GM12878 (cell line): Measurements from ENCODE around the gene OXCT2. TPM values are rescaled to one million over a fixed set of nuclear protein-coding genes. Genes with fewer than 3 reads are reported as not detected.

Experiments used
- ATAC-seq: fragments of 200-7000 bp; cut with Tn5 transposase; 3 replicates; pipeline ENCODE4 v1.9.1; 2020; ENCODE audit warnings: mild to moderate bottlenecking, moderate library complexity
- BruUV-seq: library from RNA; stranded (reverse); fragments of 400-500 nt; replicated peaks from 2 replicates; lab custom pipeline; 2021; lab: Mats Ljungman, UMichigan
- CTCF ChIA-PET: fragments of 300-600 bp; sonication (Branson Sonifier 250); formaldehyde crosslinking; extraction: SDS; loops from one replicate; lab custom pipeline; 2021; ENCODE audit warnings: inconsistent platforms; lab: Yijun Ruan, JAX
- POLR2A ChIA-PET: fragments of 350-600 bp; formaldehyde crosslinking; extraction: SDS; loops from one replicate; lab custom pipeline; 2021; ENCODE audit warnings: inconsistent platforms; lab: Charles Lee
- RAD21 ChIA-PET: fragments of 300-600 bp; sonication (Branson Sonifier 250); formaldehyde crosslinking; loops from one replicate; lab custom pipeline; 2023; ENCODE audit warnings: antibody characterized with exemption; ENCODE audit not compliant: unreplicated experiment; lab: Charles Lee
- SMC1A ChIA-PET: fragments of 300-600 bp; sonication (Branson Sonifier 250); formaldehyde crosslinking; loops from one replicate; lab custom pipeline; 2023; ENCODE audit not compliant: unreplicated experiment, uncharacterized antibody; lab: Charles Lee
- DNase-seq: peaks from one replicate; pipeline ENCODE4 v3.0.0-alpha.2; 2011; ENCODE audit warnings: low read depth, low spot score
- FAIRE-seq: peaks from 3 replicates; lab custom pipeline; 2011; peaks lifted over from hg19 to GRCh38; lab: Jason Lieb, UNC
- H2AFZ ChIP-seq: 2 replicates; pipeline ENCODE4 v1.6.0; 2011; ENCODE audit warnings: low read depth, low read length, control low read depth; ENCODE audit not compliant: control insufficient read depth
- H3K27ac ChIP-seq: 2 replicates; pipeline ENCODE4 v1.5.1; 2011; ENCODE audit warnings: control low read depth; ENCODE audit not compliant: control insufficient read depth, insufficient read depth
- H3K27me3 ChIP-seq, 2 experiments: replicated peaks in 1 of 2; 2 replicates each; pipeline versions ENCODE4 v1.6.0 to v1.6.1; 2011; ENCODE audit warnings: low read length in 1 of 2; ENCODE audit not compliant: control insufficient read depth in 2 of 2, insufficient read depth in 2 of 2
- H3K36me3 ChIP-seq, 2 experiments: 2 replicates each; pipeline ENCODE4 v1.5.1; 2011; ENCODE audit warnings: low read length in 1 of 2; ENCODE audit not compliant: control insufficient read depth in 2 of 2, insufficient read depth in 2 of 2
- H3K4me1 ChIP-seq: 2 replicates; pipeline ENCODE4 v1.6.1; 2011; ENCODE audit warnings: mild to moderate bottlenecking, low read length, moderate library complexity, mixed read lengths; ENCODE audit not compliant: control insufficient read depth, insufficient read depth
- H3K4me2 ChIP-seq: 2 replicates; pipeline ENCODE4 v1.6.0; 2011; ENCODE audit warnings: control low read depth; ENCODE audit not compliant: control insufficient read depth, insufficient read depth
- H3K4me3 ChIP-seq: fragments of 200-600 bp; sonication (generic); 2 replicates; pipeline ENCODE4 v1.5.1; 2016
- H3K79me2 ChIP-seq: 2 replicates; pipeline ENCODE4 v1.6.0; 2011; ENCODE audit warnings: low read length; ENCODE audit not compliant: control insufficient read depth, insufficient read depth
- H3K9ac ChIP-seq: 2 replicates; pipeline ENCODE4 v1.8.0; 2011; ENCODE audit warnings: low read length, control low read depth, mixed read lengths; ENCODE audit not compliant: control insufficient read depth, insufficient read depth
- H3K9me3 ChIP-seq: replicated peaks from 3 replicates; pipeline ENCODE4 v1.5.1; 2011; ENCODE audit warnings: mild to moderate bottlenecking, low read length; ENCODE audit not compliant: control insufficient read depth, insufficient read depth
- H4K20me1 ChIP-seq: 2 replicates; pipeline ENCODE4 v1.6.0; 2011; ENCODE audit not compliant: control insufficient read depth, insufficient read depth
- ATF7 ChIP-seq: fragments of 450-650 bp; IDR thresholded peaks from 2 replicates; pipeline ENCODE4 v1.6.1; 2016; ENCODE audit warnings: low read depth, mild to moderate bottlenecking
- BACH1 ChIP-seq: fragments of 450-650 bp; IDR thresholded peaks from 2 replicates; pipeline ENCODE4 v1.6.1; 2017; ENCODE audit warnings: mild to moderate bottlenecking, borderline replicate concordance
- HDGF ChIP-seq: fragments of 450-650 bp; IDR thresholded peaks from 2 replicates; pipeline ENCODE4 v1.6.1; 2016; ENCODE audit warnings: antibody characterized with exemption
- IKZF1 ChIP-seq: fragments of 450-650 bp; conservative IDR thresholded peaks from 2 replicates; pipeline ENCODE4 v1.6.1; 2017; ENCODE audit warnings: antibody characterized with exemption, mild to moderate bottlenecking
- MYB ChIP-seq: fragments of 150-350 bp; IDR thresholded peaks from 2 replicates; pipeline ENCODE4 v1.6.1; 2014; ENCODE audit warnings: mild to moderate bottlenecking, low read depth, low read length, borderline replicate concordance
- PML ChIP-seq: IDR thresholded peaks from 2 replicates; pipeline ENCODE4 v1.6.1; 2012; ENCODE audit warnings: low read length, inconsistent platforms
- POLR2A ChIP-seq: IDR thresholded peaks from 2 replicates; pipeline ENCODE4 v1.6.1; 2011; ENCODE audit warnings: low read depth, mild to moderate bottlenecking, low read length
- RB1 ChIP-seq: fragments of 450-650 bp; formaldehyde crosslinking; IDR thresholded peaks from 2 replicates; pipeline ENCODE4 v1.6.1; 2017; ENCODE audit warnings: mild to moderate bottlenecking, borderline replicate concordance
- RCOR1 ChIP-seq: conservative IDR thresholded peaks from 2 replicates; pipeline ENCODE4 v1.6.1; 2012; ENCODE audit warnings: low read depth, low read length, improper control_type of control experiment
- RELA ChIP-seq: fragments of 450-650 bp; IDR thresholded peaks from 2 replicates; pipeline ENCODE4 v1.8.0; 2014; ENCODE audit warnings: borderline replicate concordance; ENCODE audit not compliant: partially characterized antibody
- TCF12 ChIP-seq: IDR thresholded peaks from 2 replicates; pipeline ENCODE4 v1.6.1; 2011; ENCODE audit warnings: low read depth, mild to moderate bottlenecking, low read length
- WGBS: methylation state at CpG from one replicate; pipeline ENCODE4 v1.1.6; 2016; ENCODE audit warnings: low lambda C conversion rate; ENCODE audit not compliant: insufficient replicate concordance, insufficient coverage; ENCODE audit errors: missing lambda C conversion rate; 5-methylcytosine and 5-hydroxymethylcytosine counted together
- in situ Hi-C: fragments of 300-500 bp; cut with MboI; formaldehyde crosslinking; loops from 9 replicates; pipeline ENCODE4 v1.14.3; 2018; ENCODE audit warnings: mixed read lengths
- intact Hi-C: fragments of 100-400 bp; cut with micrococcal nuclease; formaldehyde crosslinking; loops from one replicate; pipeline ENCODE4 v1.14.2; 2022; ENCODE audit not compliant: unreplicated experiment
- polyA plus RNA-seq, 11 experiments: library from polyadenylated mRNA; depleted of rRNA in 4 of 11; unstranded in 6 of 11; stranded (reverse) in 5 of 11; fragments of >200 nt; fragmentation: Nextera tagmentation in 4 of 11; fragmentation: Illumina TruSeq in 1 of 11; extraction: Ambion mirVana in 4 of 11; extraction: Trizol in 1 of 11; gene quantifications; 1 replicate in 1 of 11; 2 replicates in 10 of 11; pipeline versions ENCODE4 v1.2.1 to v1.2.3, GENCODE V29; 2011 to 2016; ENCODE audit warnings: inconsistent platforms in 2 of 11, missing spikeins in 2 of 11, low read depth in 1 of 11
- total RNA-seq, 4 experiments: library from RNA; depleted of rRNA in 3 of 4; stranded (reverse); fragments of >200 nt in 3 of 4; fragmentation: Illumina TruSeq in 1 of 4; extraction: Trizol in 1 of 4; gene quantifications; 2 replicates each; pipeline versions ENCODE4 v1.2.1 to v1.2.3, GENCODE V29; 2013 to 2021
- TF ChIP-seq, protein P1 (sequence below): fragments of 450-650 bp; IDR thresholded peaks from 2 replicates; pipeline ENCODE4 v1.6.1; 2014; ENCODE audit warnings: mild to moderate bottlenecking
- TF ChIP-seq, protein P2 (sequence below): fragments of 450-650 bp; IDR thresholded peaks from 2 replicates; pipeline ENCODE4 v1.6.1; 2018; ENCODE audit warnings: mild to moderate bottlenecking, low read depth, moderate library complexity; ENCODE audit not compliant: partially characterized antibody
- TF ChIP-seq, protein P3 (sequence below): IDR thresholded peaks from 2 replicates; pipeline ENCODE4 v1.6.1; 2011; ENCODE audit warnings: low read depth, low read length, improper control_type of control experiment, borderline replicate concordance
- TF ChIP-seq, protein P4 (sequence below): IDR thresholded peaks from 2 replicates; pipeline ENCODE4 v1.6.1; 2012; ENCODE audit warnings: low read length, inconsistent platforms
- TF ChIP-seq, protein P5 (sequence below): IDR thresholded peaks from 2 replicates; pipeline ENCODE4 v1.6.1; 2011; ENCODE audit warnings: mild to moderate bottlenecking, low read depth, low read length, moderate library complexity; ENCODE audit not compliant: insufficient replicate concordance

The OXCT2 gene
- total and polyA plus RNA-seq, 10 of the 15 experiments (the other 5 are each of a cell fraction or from before 2014, with no cell fraction given): 0.06 to 1.9 (median 0.59) TPM

- Histone ChIP-seq H3K27me3 (no peaks in the 10 kb centered on the region), H4K20me1 (no peaks in the 10 kb centered on the region), H2AFZ (peak overlapping the region; percentile 68), H3K9me3 (no peaks in the 10 kb centered on the region), H3K27ac (peak overlapping the region; percentile 42; the same call in 1 of the 2 replicates), H3K36me3 (no peaks in the 10 kb centered on the region), H3K4me2 (peak overlapping the region; percentile 66), H3K4me1 (peaks cover 17% of the 10 kb centered on the region), H3K9ac (no peak overlapping the region), H3K4me3 (no peak overlapping the region), H3K79me2 (no peaks in the 10 kb centered on the region)
- DNase-seq (peak; percentile 55), FAIRE-seq (peak; percentile 99), ATAC-seq (peak; percentile 79)
- SMC1A ChIA-PET: interaction anchor here (0.8 to 3.3 kb wide), 20 partner anchors 9 to 211 kb away, joined by 3 to 42 read pairs (median 4); partner anchors contain the start of genes MYCL and TRIT1
- in situ Hi-C loops (no loop called here), intact Hi-C loops (loop anchor here (1.0 to 2.0 kb wide), 5 partner anchors 29 to 216 kb away; no protein-coding TSS in a partner anchor)
- RAD21 ChIA-PET: interaction anchor here (1.0 to 2.7 kb wide), 12 partner anchors 12 to 216 kb away, joined by 3 to 23 read pairs (median 5); partner anchors contain the start of gene MYCL
- no TSS peak for BruUV-seq
- 15% methylated on average over 11 of the region's 11 CpGs for WGBS
- CTCF ChIA-PET: interaction anchor here (0.7 to 7.2 kb wide), 34 partner anchors 9 to 522 kb away, joined by 3 to 110 read pairs (median 4); partner anchors contain the start of genes MYCL and PPIE
- POLR2A ChIA-PET: interaction anchor here (1.0 to 2.2 kb wide), 2 partner anchors 86 to 180 kb away, joined by 3 to 7 read pairs; partner anchors contain the start of gene MYCL
- TF ChIP-seq RCOR1 (no peak), TCF12 (0 out of 2 replicates have a peak, but pooled peaks have one; percentile 51), PML (no peak), MYB (no peak), POLR2A (no peak), HDGF (peak; percentile 74; the same call in 1 of the 2 replicates), RB1 (no peak), ATF7 (peak; percentile 91), IKZF1 (no peak; the same call in 1 of the 2 replicates), BACH1 (peak; percentile 40; the same call in 1 of the 2 replicates), RELA (no peak)
- TF ChIP-seq, protein P1, sequence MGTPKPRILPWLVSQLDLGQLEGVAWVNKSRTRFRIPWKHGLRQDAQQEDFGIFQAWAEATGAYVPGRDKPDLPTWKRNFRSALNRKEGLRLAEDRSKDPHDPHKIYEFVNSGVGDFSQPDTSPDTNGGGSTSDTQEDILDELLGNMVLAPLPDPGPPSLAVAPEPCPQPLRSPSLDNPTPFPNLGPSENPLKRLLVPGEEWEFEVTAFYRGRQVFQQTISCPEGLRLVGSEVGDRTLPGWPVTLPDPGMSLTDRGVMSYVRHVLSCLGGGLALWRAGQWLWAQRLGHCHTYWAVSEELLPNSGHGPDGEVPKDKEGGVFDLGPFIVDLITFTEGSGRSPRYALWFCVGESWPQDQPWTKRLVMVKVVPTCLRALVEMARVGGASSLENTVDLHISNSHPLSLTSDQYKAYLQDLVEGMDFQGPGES: no peak
- TF ChIP-seq, protein P2, sequence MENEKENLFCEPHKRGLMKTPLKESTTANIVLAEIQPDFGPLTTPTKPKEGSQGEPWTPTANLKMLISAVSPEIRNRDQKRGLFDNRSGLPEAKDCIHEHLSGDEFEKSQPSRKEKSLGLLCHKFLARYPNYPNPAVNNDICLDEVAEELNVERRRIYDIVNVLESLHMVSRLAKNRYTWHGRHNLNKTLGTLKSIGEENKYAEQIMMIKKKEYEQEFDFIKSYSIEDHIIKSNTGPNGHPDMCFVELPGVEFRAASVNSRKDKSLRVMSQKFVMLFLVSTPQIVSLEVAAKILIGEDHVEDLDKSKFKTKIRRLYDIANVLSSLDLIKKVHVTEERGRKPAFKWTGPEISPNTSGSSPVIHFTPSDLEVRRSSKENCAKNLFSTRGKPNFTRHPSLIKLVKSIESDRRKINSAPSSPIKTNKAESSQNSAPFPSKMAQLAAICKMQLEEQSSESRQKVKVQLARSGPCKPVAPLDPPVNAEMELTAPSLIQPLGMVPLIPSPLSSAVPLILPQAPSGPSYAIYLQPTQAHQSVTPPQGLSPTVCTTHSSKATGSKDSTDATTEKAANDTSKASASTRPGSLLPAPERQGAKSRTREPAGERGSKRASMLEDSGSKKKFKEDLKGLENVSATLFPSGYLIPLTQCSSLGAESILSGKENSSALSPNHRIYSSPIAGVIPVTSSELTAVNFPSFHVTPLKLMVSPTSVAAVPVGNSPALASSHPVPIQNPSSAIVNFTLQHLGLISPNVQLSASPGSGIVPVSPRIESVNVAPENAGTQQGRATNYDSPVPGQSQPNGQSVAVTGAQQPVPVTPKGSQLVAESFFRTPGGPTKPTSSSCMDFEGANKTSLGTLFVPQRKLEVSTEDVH: no peak
- TF ChIP-seq, protein P3, sequence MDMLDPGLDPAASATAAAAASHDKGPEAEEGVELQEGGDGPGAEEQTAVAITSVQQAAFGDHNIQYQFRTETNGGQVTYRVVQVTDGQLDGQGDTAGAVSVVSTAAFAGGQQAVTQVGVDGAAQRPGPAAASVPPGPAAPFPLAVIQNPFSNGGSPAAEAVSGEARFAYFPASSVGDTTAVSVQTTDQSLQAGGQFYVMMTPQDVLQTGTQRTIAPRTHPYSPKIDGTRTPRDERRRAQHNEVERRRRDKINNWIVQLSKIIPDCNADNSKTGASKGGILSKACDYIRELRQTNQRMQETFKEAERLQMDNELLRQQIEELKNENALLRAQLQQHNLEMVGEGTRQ: no peak
- TF ChIP-seq, protein P4, sequence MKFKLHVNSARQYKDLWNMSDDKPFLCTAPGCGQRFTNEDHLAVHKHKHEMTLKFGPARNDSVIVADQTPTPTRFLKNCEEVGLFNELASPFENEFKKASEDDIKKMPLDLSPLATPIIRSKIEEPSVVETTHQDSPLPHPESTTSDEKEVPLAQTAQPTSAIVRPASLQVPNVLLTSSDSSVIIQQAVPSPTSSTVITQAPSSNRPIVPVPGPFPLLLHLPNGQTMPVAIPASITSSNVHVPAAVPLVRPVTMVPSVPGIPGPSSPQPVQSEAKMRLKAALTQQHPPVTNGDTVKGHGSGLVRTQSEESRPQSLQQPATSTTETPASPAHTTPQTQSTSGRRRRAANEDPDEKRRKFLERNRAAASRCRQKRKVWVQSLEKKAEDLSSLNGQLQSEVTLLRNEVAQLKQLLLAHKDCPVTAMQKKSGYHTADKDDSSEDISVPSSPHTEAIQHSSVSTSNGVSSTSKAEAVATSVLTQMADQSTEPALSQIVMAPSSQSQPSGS: no peak
- TF ChIP-seq, protein P5, sequence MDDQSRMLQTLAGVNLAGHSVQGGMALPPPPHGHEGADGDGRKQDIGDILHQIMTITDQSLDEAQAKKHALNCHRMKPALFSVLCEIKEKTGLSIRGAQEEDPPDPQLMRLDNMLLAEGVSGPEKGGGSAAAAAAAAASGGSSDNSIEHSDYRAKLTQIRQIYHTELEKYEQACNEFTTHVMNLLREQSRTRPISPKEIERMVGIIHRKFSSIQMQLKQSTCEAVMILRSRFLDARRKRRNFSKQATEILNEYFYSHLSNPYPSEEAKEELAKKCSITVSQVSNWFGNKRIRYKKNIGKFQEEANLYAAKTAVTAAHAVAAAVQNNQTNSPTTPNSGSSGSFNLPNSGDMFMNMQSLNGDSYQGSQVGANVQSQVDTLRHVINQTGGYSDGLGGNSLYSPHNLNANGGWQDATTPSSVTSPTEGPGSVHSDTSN: no peak
Observed at GRCh38 chr1:39816415-39817090, 45.4 kb upstream of the OXCT2 start.
